Transverse colon (tissue), 4 donors: ENCODE measurements around the gene FANCC. TPM values are rescaled to one million over a fixed set of nuclear protein-coding genes. Genes with fewer than 3 reads are reported as not detected.

Source experiments
- DNase-seq: peaks from one replicate; pipeline ENCODE4 v3.0.0-alpha.2; 2019
- H3K27ac ChIP-seq, 4 donors: fragments of 200-600 bp; sonication (generic); 2 replicates each; pipeline ENCODE4 v1.5.1; 2016 to 2018; ENCODE audit warnings: inconsistent platforms in 4 of 4
- H3K27me3 ChIP-seq: fragments of 200-600 bp; sonication (generic); 2 replicates; pipeline ENCODE4 v1.5.1; 2017; ENCODE audit warnings: inconsistent platforms
- H3K36me3 ChIP-seq, 4 donors: fragments of 200-600 bp; sonication (generic); 2 replicates each; pipeline ENCODE4 v1.5.1; 2017 to 2019; ENCODE audit warnings: inconsistent platforms in 4 of 4
- H3K4me1 ChIP-seq, 4 donors: fragments of 200-600 bp; sonication (generic); 2 replicates each; pipeline ENCODE4 v1.5.1; 2017 to 2020; ENCODE audit warnings: inconsistent platforms in 4 of 4
- H3K4me3 ChIP-seq, 4 donors: fragments of 200-600 bp; sonication (generic); 1 replicate in 1 of 4; 2 replicates in 3 of 4; pipeline versions ENCODE4 v1.5.1 to v1.6.1; 2017 to 2019; ENCODE audit warnings: inconsistent platforms in 4 of 4
- H3K9me3 ChIP-seq, 2 donors: fragments of 200-600 bp; sonication (generic); 2 replicates each; pipeline ENCODE4 v1.5.1; 2017 to 2019; ENCODE audit warnings: inconsistent platforms in 2 of 2
- EP300 ChIP-seq: sonication (generic); formaldehyde crosslinking; IDR thresholded peaks from one replicate; pipeline ENCODE4 v1.6.1; 2017; ENCODE audit warnings: antibody characterized with exemption, low read depth
- POLR2A ChIP-seq: fragments of 450-650 bp; IDR thresholded peaks from one replicate; pipeline ENCODE4 v1.6.1; 2016; ENCODE audit warnings: antibody characterized with exemption, mild to moderate bottlenecking, moderate library complexity
- POLR2AphosphoS5 ChIP-seq, 3 donors: sonication (generic); formaldehyde crosslinking; IDR thresholded peaks; one replicate each; pipeline ENCODE4 v1.6.1; 2016; ENCODE audit warnings: antibody characterized with exemption in 3 of 3
- WGBS, 2 donors: methylation state at CpG; one replicate each; pipeline ENCODE4 v1.1.5; 2018; ENCODE audit warnings: low coverage in 1 of 2; 5-methylcytosine and 5-hydroxymethylcytosine counted together
- in situ Hi-C, 4 donors: fragments of 200-750 bp; cut with MboI; loops; one replicate each; pipeline versions ENCODE4 v1.15.0 to v1.15.1; 2017; ENCODE audit warnings: low sequenced_read_pairs in 3 of 4, low pct_ligation_motif_present in 1 of 4, low pct_unique_long_range_greater_than_20kb in 1 of 4
- intact Hi-C: fragments of 100-400 bp; cut with DNase I; formaldehyde crosslinking; loops from one replicate; pipeline ENCODE4 v1.15.1; 2023; ENCODE audit warnings: low total_unique reads
- small RNA-seq, 4 donors: library from RNA; depleted of rRNA; stranded (forward); fragments of <200 nt; gene quantifications; one replicate each; pipeline ENCODE3, GENCODE V24; 2016
- total RNA-seq, 4 donors: library from RNA; depleted of rRNA; stranded (reverse); fragments of >200 nt; gene quantifications; one replicate each; pipeline ENCODE4 v1.1.0, GENCODE V29; 2016
- TF ChIP-seq, protein P1 (sequence below), 5 experiments: fragments of 200-600 bp in 3 of 5; fragments of 450-650 bp in 2 of 5; sonication (generic) in 3 of 5; IDR thresholded peaks; 1 replicate in 2 of 5; 2 replicates in 3 of 5; pipeline ENCODE4 v1.5.1; 2016 to 2017; ENCODE audit warnings: antibody characterized with exemption in 5 of 5, inconsistent platforms in 3 of 5, mild to moderate bottlenecking in 2 of 5, moderate library complexity in 1 of 5

Gene FANCC
- total RNA-seq, 4 donors from 2014 or later = 4.0 to 10.3 (median 9.5) TPM

DNA sequence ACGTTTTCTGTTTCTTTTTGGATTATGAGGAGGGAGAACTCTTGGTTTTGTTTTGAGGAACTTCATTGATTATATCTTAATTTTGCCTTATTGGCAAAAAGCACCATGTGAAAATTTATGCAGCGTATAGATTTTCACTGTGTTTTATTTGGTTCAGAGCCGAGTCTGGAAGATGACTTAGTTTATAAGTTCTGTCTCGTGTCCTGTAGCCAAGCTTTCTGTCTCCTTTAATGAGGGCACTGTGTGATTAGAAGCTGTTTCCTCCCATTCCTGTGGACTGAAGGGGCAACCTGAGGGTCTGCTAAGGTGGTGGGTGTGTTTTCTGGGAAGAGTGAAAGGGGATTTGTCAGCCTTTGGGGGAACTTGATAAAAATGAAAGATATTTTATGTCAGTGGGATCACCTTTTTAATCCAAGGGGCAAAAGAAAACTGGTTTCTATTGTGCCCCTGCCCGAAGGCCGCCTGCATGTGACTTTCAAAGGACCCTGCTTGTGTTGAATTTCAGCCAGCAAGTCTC is 262.1 kb downstream of the FANCC start:
- intact Hi-C loops = no loop called here
- Histone ChIP-seq H3K4me3 (peak overlapping the region in 1 of 4 donors; percentile 9), H3K36me3 (no peaks in the 10 kb centered on the region), H3K4me1 (peaks cover 0 to 70% (median 38%) of the 10 kb centered on the region in 4 donors), H3K27ac (peak overlapping the region; percentile 77 to 91 (median 87)), H3K9me3 (no peaks in the 10 kb centered on the region), H3K27me3 (no peaks in the 10 kb centered on the region)
- DNase-seq = no peak
- WGBS, 2 donors = 40 to 44% methylated on average over 6 of the region's 6 CpGs
- TF ChIP-seq, protein P1, sequence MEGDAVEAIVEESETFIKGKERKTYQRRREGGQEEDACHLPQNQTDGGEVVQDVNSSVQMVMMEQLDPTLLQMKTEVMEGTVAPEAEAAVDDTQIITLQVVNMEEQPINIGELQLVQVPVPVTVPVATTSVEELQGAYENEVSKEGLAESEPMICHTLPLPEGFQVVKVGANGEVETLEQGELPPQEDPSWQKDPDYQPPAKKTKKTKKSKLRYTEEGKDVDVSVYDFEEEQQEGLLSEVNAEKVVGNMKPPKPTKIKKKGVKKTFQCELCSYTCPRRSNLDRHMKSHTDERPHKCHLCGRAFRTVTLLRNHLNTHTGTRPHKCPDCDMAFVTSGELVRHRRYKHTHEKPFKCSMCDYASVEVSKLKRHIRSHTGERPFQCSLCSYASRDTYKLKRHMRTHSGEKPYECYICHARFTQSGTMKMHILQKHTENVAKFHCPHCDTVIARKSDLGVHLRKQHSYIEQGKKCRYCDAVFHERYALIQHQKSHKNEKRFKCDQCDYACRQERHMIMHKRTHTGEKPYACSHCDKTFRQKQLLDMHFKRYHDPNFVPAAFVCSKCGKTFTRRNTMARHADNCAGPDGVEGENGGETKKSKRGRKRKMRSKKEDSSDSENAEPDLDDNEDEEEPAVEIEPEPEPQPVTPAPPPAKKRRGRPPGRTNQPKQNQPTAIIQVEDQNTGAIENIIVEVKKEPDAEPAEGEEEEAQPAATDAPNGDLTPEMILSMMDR (IDR thresholded peaks at IDR 0.05) = no peak
- TF ChIP-seq POLR2A = no peak
- in situ Hi-C loops = no loop called here

DNA sequence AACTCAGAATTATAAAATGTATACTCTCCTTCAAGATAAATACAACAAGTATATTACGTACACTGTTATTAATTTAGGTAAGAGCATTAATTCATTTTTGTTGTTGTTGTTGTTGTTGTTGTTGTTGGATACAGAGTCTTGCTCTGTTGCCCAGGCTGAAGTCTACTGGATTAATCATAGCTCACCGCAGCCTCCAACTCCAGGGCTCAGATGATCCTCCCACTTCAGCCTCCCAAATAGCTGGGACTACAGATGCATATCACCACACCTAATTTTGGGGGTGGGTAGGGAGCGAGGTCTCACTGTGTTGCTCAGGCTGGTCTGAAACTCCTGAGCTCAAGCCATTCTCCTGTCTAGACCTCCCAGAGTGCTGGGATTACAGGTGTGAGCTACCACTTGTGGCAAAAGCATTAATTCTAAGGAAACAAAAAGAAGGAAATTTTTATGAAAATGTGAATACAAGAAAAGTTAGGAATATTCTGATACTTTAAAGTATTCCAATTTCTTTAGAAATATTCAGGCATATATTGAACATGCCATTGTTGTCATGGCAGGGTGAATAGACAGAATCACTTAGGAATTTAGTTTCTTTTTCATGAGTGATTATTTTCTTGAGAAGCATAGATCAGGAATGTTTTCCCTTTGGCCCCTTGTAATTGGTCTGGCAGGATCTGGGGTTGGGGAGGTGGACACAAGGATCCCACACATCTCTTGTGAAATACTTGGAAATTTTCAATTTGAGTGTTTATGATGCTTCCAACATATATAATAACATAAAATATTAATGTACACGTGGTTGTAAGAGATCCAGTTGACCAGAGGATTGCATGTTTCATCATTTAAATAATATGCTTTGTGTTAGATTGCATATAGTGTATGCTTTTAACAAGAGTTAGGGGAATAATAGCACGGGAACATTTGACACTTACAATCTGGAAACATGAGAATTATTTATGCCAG is 263.6 kb downstream of the FANCC start:
- intact Hi-C loops = loop anchor here (1.0 kb wide), 1 partner anchor 35 kb away; no protein-coding TSS in a partner anchor
- DNase-seq = no peak
- TF ChIP-seq POLR2A = no peak
- TF ChIP-seq, protein P1 (IDR thresholded peaks at IDR 0.05) = no peak
- no peak for TF ChIP-seq POLR2AphosphoS5 (IDR thresholded peaks at IDR 0.05)
- TF ChIP-seq EP300 = no peak
- Histone ChIP-seq H3K36me3 (no peaks in the 10 kb centered on the region), H3K4me3 (no peak overlapping the region), H3K27ac (peak overlapping the region; percentile 77 to 91 (median 87)), H3K27me3 (no peaks in the 10 kb centered on the region), H3K9me3 (no peaks in the 10 kb centered on the region), H3K4me1 (peaks cover 5 to 72% (median 46%) of the 10 kb centered on the region in 4 donors)
- in situ Hi-C loops = no loop called here
- WGBS, 2 donors = 70 to 78% methylated on average over 4 to 5 of the region's 5 CpGs

DNA sequence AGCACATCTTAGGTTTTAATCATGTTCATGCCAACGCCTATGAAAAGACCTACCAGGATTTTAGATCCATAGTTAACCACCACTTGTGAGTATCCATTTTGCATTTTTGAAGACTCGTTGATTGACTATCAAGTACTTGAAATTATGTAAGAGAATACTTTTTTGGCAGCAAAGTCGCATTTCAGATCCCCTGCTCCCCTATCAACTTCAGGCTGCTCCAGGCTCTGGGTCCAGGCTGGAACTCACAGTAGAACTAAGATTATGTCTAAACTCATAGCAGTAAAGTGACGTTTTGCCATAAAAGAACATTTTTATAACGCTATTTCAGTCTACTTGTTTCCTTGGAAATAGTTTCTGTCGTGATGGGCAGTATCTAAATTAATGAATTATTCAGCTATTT is 267.7 kb downstream of the FANCC start:
- peak overlapping the region; percentile 85 to 92 (median 90) for H3K27ac ChIP-seq
- in situ Hi-C loops (no loop called here), intact Hi-C loops (no loop called here)
- WGBS, 2 donors = 23 to 31% methylated on average over 6 of the region's 6 CpGs
- no peak for DNase-seq
- H3K36me3 ChIP-seq = no peaks in the 10 kb centered on the region
- H3K9me3 ChIP-seq = no peaks in the 10 kb centered on the region
- TF ChIP-seq POLR2A (no peak), POLR2AphosphoS5 (IDR thresholded peaks at IDR 0.05) (peak in 1 of 3 donors; percentile 20), EP300 (no peak)
- TF ChIP-seq, protein P1 (IDR thresholded peaks at IDR 0.05) = no peak
- H3K27me3 ChIP-seq = no peaks in the 10 kb centered on the region
- peaks cover 5 to 64% (median 34%) of the 10 kb centered on the region in 4 donors for H3K4me1 ChIP-seq
- H3K4me3 ChIP-seq = peak overlapping the region in 3 of 4 donors; percentile 37 to 63 (median 55)

Small RNAs within 50 kb of the gene (small RNA-seq; reads per million reads assigned to genes)
- 546 to 1,678 (median 1,205) reads per million in 4 donors for gene MIR23B
- 3,968 to 16,401 (median 12,606) reads per million in 4 donors for gene MIR27B
- gene MIR3074 = 0 reads per million in 4 donors
- gene MIR6081 = 0 reads per million in 4 donors
- gene RNA5SP288 = 16.9 to 51.5 (median 34.6) reads per million in 4 donors

Other genes with a start within 250 kb of the FANCC start
- gene PTCH1, start 199.3 kb upstream of the FANCC start, total RNA-seq = 10 to 100 TPM; 12.3 to 50.9 (median 26.4) TPM